Activated gamma-delta T cell treated with Interleukin-2 at 50 U/mL for 16 hours (primary cell): ENCODE measurements around the gene DCLK3.

Source experiments
- DNase-seq: peaks from one replicate; pipeline ENCODE4 v3.0.0-alpha.2; 2020

DCLK3 gene

DNA sequence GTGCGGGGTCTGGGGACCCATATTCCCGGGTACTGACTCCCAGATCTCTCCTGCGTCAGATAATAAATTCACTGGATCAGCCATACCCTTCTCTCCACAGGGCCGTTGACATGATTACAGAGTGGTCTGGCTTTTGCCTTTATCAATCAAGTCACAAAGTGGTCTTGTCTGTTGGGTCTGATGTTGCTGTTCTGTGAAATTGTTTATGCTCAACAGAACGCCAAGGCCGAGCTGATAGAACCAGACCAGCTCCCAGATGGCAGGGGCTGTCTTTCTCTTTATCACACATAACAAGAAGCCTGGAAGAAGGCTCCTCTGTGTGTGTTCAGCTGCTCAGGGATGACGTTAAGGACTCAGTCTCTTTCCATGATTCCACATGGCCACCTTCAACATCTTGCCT is 751 bp upstream of the DCLK3 start:
- DNase-seq, result no peak

- no peak for DNase-seq
These were observed 318 bp upstream of the DCLK3 start for GRCh38 chr3:36764704-36765038.

DNA sequence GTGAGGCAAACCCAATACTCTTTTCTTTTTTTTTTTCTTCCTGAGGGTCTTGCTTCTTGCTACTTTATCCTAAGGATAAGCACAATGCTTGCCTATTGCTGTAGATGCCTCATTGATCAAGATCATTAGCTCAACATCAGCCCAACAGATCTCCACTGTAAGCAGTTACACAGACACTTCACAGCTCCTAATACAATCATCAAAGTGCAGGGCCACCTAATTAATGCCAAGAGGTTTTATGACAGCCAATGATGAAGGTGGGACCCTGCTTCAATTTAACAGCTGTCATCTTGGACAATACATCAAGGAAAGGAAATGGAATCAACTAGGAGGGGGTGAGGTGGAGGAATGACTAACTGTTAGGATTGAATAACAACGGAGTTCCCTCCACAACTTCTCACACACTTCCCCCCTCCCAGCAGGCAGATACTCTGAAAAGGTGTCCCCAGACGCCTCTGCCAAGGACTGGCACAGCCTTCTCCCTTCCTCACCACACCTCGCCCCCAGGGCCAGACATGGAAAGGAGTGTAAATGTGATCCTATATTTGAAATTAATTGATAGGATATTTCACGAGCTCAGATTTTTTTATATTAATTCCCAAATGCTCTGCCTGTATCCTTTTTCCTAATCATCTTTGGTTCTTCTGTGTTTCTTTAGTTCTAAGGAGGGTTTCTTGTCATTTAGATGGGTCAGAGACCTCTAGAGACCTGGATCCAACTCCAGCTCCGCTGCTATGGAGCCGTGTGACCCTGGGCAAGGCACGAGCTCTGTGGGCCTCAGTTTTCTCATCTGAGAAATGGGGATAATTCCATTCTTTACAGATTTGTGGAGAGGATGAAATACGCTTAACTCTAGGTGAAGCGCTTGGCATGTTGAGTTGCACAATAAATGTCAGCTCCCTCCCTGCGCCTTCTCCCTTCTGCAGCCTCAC is 1.2 kb downstream of the DCLK3 start:
- DNase-seq, result no peak

- no peak for DNase-seq
These were observed 2.6 kb downstream of the DCLK3 start for GRCh38 chr3:36761779-36762178.

DNA sequence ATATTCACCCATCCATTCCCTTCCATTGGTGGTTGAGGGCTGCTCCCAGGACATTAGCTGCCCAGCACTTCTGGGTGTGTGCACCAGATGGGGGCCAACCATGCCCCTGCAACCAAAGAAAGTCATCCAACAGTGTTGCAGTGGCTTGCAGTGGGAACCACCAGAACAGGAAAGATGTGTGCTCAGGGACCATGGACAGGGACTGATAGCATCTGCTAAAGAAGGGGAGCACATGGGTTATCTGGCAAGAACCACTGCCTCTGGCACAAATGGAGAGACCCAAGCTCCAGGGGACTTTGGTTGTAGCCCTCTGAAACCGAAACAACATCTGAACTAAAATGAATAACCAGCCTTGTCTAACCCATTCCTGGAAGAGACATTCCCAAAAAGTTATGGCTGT is 8.1 kb downstream of the DCLK3 start:
- no peak for DNase-seq

- DNase-seq, result no peak
These were observed 13.0 kb downstream of the DCLK3 start for GRCh38 chr3:36751326-36751725.

DNA sequence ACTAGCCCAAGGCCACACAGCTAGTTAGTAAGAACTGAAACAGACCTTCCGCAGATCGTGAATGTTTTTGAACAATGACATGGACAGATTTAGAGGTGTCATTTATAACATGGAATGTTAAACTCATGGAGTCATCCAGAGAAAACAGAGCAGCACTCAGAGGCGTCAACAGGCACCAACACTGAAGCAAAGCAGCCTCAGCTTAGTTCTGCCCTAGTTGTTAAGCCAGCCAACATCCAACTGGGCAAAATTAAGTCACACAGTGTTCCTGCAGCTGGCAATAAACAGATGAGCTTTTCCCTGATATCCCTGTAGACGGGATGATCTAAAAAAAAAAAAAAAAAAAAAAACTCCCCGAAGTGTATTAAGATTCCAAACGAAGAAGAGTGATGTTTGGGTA is 13.6 kb downstream of the DCLK3 start:
- no peak for DNase-seq

DNA sequence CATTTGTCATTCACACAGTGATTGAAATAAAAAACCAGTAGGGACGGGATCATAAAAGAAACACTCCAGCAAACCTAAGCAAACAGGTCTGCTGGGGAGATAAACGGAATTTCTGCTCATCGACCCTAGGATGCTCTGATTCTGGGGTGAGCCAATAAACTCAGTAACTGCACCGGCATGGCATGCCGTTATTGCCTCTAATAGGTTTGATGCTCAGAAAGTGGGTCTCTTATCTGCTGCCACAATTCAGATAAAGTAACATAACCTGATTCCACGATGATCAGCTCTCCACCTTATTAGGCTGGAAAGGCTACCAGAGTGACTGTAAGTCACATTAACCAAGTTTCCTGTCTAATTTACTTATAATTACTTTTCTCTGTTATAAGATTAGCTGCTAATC is 19.6 kb downstream of the DCLK3 start:
- no peak for DNase-seq

DNA sequence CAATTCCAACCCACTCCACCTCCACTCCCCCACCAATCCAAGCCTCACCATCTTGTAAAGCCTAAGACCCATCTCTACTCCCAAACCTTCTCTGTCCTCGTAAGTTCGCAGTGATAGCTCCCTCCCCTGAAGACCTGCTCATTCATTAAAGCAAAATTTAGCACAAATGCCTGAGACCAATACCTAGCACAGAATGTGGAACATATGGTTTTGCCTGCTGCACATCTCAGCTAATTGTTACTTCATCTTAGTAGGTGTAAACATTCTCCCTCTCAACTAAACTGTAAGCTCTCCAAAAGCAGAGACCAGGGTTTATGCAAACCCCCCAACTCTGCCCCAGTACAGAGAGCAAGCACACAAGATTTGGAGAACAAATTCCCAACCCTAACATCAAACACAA is 20.5 kb downstream of the DCLK3 start:
- no peak for DNase-seq

GRCh38 chr3:36741285-36741684 is 23.1 kb downstream of the DCLK3 start:
- no peak for DNase-seq

DNA sequence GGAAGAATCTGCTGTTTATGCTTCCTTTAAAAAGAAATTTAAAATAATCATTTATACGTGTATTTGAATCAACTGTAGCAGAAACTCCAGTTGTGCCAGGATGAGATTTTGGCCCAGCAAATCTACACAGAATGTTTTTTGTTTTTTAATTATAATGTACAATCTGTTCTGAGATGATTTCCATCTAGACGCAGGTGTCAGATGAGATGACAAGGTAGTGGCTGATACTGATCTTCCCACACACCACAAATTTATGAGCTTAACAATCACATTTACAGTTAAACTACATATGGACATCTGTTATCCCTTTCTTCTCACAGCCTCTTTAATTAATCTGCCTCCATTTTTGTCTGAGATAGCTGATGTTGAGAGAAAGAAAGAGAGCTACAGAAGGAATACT is 23.6 kb downstream of the DCLK3 start:
- DNase-seq, result no peak

- no peak for DNase-seq
These were observed 25.7 kb downstream of the DCLK3 start for GRCh38 chr3:36738702-36739101.

- no peak for DNase-seq
These were observed 28.1 kb downstream of the DCLK3 start for GRCh38 chr3:36736301-36736700.

GRCh38 chr3:36734742-36735141 is 29.6 kb downstream of the DCLK3 start:
- no peak for DNase-seq

GRCh38 chr3:36733723-36734122 is 30.6 kb downstream of the DCLK3 start:
- DNase-seq, result no peak

GRCh38 chr3:36733162-36733696 is 31.1 kb downstream of the DCLK3 start:
- no peak for DNase-seq

- DNase-seq, result no peak
These were observed 33.4 kb downstream of the DCLK3 start for GRCh38 chr3:36730966-36731365.

DNA sequence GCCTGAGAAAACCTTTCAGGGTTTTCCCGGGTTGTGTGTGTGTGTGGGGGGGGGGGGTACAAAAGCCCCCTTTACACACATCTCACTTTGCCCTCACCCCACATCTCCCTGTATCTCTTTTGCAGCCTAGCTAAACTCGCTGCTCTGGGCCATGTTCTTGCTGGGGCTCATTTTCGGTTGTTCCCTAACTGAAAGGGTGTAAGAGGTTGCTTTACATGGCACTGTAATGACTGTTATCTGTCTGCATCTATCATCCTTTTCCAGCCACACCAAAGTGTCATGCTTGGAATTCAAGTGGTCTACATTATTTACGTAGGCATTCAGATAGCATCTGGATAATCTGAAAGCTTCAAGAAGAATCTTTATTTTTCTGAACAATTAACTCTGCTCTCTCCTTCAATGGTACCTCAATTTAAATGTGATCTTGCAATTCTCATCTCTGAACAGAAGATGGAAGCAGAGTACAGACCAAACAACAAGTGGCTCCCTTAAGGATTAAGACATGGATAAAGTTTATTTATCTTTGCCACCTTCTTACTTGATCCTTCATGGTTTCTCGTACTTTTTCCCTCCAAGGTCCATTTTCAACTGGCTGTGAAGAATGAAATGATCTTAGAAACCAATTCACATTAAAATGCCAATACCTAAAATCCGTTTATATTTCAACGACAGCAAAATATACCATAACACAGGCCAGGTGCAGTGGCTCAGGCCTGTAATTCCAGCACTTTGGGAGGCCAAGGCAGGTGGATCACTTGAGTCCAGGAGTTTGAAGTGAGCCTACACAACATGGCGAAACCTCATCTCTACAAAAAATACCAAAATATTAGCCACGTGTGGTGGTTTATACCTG is 34.9 kb downstream of the DCLK3 start:
- no peak for DNase-seq

GRCh38 chr3:36714343-36715086 is 49.8 kb downstream of the DCLK3 start:
- no peak for DNase-seq

DNA sequence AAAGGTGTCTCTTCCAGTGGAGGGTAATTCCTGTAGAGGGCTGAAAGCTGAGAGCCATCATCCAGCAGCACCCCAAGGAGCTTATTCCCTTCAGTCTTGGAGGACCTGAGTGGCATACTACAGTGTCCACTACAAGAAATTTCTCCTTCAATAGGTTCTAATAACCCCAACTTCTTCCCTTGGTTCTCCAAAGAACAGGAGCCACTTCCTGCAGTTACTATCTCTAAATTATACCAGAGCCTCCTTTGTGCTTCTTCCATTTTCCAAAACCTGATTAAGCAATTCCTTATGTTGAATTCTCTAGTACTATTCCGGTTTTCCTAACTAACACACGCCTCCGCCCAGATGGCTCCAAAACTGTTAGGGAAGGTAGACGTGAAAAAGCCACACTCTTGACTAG is 50.4 kb downstream of the DCLK3 start:
- DNase-seq, result no peak

- DNase-seq, result no peak
These were observed 53.7 kb downstream of the DCLK3 start for GRCh38 chr3:36710606-36711005.

- no peak for DNase-seq
These were observed 54.5 kb downstream of the DCLK3 start for GRCh38 chr3:36709826-36710365.

DNA sequence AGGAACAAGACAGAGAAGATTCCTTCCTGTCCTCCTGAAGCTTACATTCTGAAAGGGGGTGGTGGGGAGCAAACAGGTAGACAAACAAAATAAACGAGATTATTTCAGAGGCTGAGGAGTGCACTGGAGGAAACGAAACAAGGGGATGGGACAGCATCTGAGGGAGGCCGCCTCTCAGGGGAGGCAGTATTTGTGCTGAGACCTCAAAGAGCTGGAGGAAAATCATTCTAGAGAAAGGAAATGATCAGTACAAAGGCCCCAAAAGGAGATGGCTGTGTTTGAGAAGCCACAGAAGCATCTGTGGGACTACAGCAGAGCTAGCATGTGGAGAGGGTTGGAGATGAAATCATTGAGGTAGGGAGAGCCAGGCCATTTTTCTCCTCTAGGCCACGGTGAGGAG is 55.1 kb downstream of the DCLK3 start:
- no peak for DNase-seq
